T47D (cell line): ENCODE results near the gene LMO1.

Source experiments
- DNase-seq, 2 experiments: peaks; one replicate each; pipeline versions ENCODE4 v3.0.0 to v3.0.0-alpha.2; 2011 to 2012; ENCODE audit warnings: low read depth in 1 of 2, low spot score in 1 of 2
- JUND ChIP-seq: IDR thresholded peaks from 2 replicates; pipeline ENCODE4 v1.6.1; 2012; ENCODE audit warnings: low read depth
- in situ Hi-C: cut with HindIII; loops from 2 replicates; pipeline ENCODE4 v1.10.0; 2016; ENCODE audit warnings: low sequenced_read_pairs, low pct_unique_long_range_greater_than_20kb

The LMO1 gene

GRCh38 chr11:8285228-8285627, 21.6 kb upstream of the LMO1 start:
- no peak for TF ChIP-seq JUND
- in situ Hi-C loops: no loop called here
- DNase-seq: no peak

DNA sequence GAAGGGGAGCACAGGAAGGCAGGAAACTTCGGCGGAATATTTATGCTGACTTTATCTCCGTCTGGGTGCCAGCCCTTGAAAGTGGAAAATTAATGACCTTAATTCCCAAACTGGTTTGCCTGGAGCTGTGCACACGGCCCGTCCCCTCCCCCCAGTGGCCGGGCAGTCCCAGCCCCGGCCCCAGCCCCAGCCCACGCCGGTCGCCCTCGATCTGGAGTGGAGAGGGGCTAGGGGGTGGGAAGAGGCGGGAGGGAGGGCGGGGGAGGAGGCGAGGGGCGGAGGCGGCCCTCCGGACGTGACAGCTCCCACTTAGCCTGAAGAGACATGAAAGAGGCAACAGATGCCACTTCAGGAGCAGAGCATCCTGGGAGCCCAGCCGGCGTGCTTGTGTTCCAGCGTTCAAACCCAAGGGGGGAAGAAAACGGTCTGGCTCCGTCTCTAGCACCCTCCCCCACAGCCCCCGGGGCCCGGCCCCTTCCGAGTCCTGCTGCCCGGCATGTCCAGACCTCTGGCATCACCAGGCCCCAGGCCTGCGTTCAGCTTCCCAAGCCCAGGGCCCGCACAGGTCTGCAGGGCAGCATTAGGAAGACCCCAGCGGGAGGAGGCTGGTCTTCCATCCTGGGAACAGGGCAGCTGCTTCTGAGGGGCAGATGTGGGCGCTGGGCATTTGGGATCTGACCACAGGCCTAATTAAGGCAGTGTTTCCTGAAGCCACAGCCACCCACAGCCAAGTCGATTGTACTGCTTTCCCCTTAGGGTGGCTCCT, 20.0 kb upstream of the LMO1 start:
- in situ Hi-C loops: no loop called here
- no peak for TF ChIP-seq JUND
- DNase-seq: no peak

DNA sequence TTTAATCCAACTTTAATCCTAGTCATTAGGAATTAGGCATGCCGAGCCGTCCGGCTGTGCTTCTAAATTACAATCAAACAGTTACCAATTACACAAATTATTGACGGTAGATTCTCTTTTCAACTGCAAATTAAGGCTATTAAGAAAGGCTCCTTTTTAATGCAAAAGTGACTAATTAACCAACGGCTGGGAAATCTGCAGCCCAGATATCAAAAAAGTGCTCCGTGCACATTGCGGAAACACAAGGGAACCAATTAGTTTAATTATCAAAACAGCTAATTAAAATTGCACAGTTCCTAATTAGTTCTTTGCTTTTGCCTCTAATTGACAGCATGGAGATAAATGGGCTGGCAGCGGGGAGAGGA, 19.4 kb upstream of the LMO1 start:
- TF ChIP-seq JUND: no peak
- no peak for DNase-seq
- in situ Hi-C loops: no loop called here

DNA sequence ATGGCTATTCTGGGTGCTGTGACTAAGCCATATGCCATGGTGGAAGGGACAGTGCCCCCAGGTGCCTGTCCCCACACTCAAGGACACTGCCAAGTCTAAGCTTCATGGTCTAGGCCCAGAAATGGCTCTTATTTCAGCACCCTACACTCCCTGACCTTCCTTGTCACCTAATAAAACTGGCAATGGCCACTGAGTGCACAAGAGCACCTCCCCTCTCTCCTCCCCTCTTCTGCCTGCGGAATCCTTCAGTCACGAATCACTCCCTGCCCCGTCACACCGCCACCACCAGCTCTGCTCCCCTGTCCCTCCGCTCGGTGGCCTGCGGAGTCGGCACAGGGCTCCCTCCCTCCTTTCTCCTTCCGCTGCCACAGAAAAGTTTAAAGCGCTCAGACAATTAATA, 19.0 kb upstream of the LMO1 start:
- TF ChIP-seq JUND: no peak
- DNase-seq: no peak
- in situ Hi-C loops: no loop called here

DNA sequence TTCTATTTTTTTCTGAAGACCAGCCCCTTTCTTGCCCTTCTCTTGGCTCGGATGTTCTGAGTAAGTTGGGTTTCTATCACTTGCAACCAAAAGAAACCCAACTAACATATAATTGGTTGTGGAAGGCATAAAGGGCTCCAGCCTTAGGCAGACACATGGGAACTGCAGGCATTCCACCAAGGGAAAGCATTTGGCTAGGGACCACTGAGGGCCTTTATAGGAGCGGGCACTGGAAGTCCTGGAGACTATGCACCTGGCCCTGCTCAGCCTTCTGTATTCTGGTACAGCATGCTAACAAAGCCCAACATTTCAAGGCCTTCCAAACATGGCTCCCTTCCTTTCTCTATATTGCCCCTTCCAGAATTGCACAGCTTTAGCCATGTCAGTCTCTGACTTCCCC, 17.6 kb upstream of the LMO1 start:
- no peak for TF ChIP-seq JUND
- in situ Hi-C loops: no loop called here
- no peak for DNase-seq

DNA sequence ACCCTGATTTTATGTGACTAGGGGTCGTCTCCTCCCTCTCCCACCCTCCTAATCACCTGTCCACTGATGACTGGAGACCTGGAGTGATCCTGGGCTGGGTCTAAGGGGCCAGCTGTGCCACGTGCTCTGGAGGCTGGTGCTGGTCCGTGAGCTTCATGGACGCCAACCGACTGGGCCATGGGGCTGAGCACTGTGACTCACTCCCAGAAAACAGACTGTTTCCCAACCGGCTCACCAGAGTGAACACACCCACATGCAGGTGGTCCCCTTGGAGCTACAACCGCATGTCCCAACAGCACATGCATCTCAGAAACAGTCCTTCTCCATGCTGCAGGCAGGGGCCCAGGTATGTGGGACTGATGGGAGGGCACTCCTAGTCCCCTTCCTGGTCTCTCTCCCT, 14.0 kb upstream of the LMO1 start:
- TF ChIP-seq JUND: no peak
- no peak for DNase-seq
- in situ Hi-C loops: no loop called here

GRCh38 chr11:8276528-8276927, 12.8 kb upstream of the LMO1 start:
- no peak for TF ChIP-seq JUND
- DNase-seq: no peak
- in situ Hi-C loops: no loop called here

DNA sequence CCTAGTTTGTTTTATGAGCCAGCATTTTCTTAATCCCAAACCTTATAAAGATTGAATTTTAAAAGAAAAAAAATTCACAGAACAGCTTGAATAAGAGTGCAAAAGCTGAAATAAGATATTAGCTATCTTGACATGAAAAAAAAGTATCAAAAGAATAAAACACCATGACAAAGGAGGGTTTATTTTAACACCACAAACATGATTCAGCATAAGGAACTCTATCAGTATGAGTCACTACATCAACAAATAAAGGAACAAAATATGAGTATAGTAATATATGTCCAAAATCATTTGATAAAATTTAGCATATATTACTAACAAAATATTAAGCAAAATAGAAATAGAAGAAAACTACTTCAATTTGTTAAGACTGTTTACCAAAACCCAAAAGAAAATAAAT, 9.6 kb upstream of the LMO1 start:
- in situ Hi-C loops: no loop called here
- no peak for DNase-seq
- no peak for TF ChIP-seq JUND

GRCh38 chr11:8271106-8271886, 7.6 kb upstream of the LMO1 start:
- in situ Hi-C loops: no loop called here
- no peak for DNase-seq
- no peak for TF ChIP-seq JUND

- DNase-seq: no peak
- TF ChIP-seq JUND: no peak
- in situ Hi-C loops: no loop called here
These were observed 6.0 kb upstream of the LMO1 start for GRCh38 chr11:8269636-8270035.

GRCh38 chr11:8268530-8269400, 5.1 kb upstream of the LMO1 start:
- TF ChIP-seq JUND: no peak
- DNase-seq: no peak
- in situ Hi-C loops: no loop called here

DNA sequence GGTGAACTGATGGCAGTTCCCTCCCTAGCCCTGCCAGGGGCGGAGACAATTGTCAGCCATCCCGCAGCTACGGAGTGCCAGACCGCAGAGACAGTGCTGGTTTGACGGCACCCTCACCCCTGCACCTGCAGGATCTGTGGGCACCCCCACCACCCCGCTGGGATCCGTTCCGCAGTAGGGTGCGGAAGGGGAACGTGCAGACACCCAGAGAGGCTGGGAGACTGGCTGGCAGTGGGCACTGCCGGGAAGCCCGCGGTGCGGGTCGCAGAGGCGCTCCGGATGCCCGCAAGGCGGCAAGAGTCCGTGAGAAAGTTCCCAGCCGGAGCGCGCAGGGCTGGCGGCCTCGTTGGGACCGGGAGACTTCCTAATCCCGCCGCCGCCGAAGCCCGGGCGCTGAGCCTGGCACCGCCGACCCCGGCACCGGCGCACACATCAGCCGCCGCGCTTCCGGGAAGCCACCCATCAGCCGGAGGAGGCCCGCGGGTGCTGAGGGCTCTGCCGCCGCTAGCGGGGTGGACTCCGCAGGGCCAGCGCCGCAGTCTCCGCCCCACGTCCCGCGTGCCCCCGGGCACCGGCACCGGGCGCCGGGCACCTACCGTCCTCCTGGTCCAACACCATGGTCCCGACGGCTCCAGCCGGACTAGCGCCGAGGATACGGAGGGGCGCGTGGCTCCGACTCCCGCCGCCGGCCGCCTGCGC, 4.3 kb upstream of the LMO1 start:
- in situ Hi-C loops: no loop called here
- no peak for DNase-seq
- no peak for TF ChIP-seq JUND

GRCh38 chr11:8267280-8267679, 3.6 kb upstream of the LMO1 start:
- no peak for TF ChIP-seq JUND
- no peak for DNase-seq
- in situ Hi-C loops: no loop called here
